Stimulated activated CD8-positive, alpha-beta memory T cell treated with anti-CD3 and anti-CD28 coated beads, Interleukin-7, amount 100 ng/mL, for 48 hours (primary cell): ENCODE measurements around the gene GAN.
"Not testable (repeated sequence)": the region's sequence is repeated elsewhere in the genome, so short reads cannot be mapped to it uniquely, and the experiment has no call there.

Experiments
- DNase-seq, 2 donors: peaks; one replicate each; pipeline ENCODE4 v3.0.0-alpha.2; 2020; ENCODE audit warnings: low read depth in 1 of 2; ENCODE audit errors: extremely low read depth in 1 of 2

Gene GAN

DNA sequence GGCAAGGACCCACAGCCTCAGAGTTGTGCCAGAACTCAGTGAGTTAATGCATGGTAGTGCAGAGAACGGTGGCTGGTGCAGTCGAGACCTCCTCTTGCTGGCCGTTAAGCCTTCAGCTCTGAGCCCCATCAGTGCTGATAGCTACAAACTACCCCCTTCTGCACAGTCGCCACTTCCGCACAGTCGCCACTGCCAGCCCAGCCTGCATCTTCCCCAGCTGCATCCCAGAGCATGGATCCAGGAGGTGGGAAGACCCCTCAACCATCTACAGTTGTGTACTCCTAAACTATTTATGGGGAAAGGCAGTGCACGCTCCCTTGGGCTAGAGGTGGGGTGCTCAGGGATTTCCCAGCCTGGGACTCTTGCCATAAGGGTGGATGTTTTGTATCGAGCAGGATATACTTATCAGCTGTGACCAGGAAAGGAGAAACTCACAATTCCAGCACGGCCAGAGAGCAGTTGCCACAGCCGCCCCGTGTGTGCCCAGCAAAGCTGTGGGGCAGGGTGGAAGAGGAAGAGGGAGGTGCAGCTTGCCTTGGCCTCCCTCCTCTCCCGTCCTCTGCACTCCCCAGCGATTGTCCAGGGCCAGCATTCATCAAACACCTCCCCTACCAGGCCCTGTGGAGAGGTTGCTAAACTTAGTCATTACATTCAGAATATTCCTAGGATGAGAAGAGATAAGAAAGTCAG, 80.3 kb downstream of the GAN start:
- DNase-seq: no peak

DNA sequence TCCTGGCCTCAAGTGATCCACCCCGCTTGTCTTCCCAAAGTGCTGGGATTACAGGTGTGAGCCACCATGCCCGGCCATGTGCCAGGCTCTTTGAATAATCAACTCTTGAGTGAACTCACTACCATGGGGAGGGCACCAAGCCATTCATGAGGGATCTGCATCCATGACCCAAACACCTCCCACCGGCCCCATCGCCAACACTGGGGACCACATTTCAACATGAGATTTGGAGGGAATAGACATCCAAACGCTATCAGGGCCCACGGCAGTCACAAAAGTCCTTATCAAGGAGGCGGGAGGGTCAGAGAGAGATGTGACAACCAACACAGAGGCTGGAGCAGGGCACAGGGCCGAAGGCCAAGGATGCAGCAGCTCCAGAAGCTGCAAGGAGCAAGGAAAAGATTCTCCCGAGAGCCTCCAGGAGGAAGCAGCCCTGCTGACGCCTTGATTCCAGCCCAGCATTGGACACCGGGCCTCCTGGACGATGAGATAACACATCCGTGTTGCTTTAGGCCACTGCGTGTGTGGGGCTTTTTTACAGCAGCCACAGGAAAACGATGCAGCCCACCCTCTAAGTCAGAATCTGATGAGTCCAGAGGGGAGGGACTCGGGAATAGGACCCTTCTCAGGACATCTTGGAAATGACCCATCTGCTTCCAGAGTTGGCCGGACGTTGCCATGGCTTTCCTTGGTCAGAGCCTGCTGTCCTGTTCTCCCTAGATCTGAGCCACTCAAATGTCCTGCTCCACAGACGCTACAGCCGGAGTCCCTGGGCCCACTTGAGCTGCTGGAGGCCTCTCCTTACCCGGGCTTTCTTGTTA, 82.5 kb downstream of the GAN start:
- no peak for DNase-seq

DNA sequence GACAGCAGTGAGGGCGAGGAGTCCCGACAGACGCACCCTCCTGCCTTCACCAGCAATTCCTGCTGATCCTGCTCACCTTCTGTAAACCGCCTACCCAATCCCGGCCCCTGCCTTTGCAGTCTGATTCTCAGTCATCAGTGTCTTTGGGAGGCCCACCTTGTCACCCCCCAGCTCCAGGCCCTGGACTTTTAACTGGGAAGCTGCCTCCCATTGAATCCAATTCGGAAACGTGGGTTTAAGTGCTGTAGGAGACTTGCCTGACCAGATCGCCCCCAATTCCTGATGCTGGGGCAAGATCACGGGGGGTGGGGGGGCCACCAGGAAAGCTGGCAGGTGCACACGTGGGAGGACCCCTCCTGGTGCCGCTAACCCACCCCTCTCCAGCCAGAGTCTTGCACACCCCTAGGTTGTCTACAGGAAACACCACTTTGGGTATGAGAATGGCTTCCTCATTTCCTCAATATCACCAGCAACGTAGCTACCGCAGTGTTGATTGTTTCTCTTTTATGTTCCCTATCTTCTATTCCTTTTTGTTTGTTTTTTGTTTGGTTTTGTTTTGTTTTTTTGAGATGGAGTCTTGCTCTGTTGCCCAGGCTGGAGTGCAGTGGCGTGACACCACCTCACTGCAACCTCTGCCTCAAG, 83.2 kb downstream of the GAN start:
- no peak for DNase-seq

DNA sequence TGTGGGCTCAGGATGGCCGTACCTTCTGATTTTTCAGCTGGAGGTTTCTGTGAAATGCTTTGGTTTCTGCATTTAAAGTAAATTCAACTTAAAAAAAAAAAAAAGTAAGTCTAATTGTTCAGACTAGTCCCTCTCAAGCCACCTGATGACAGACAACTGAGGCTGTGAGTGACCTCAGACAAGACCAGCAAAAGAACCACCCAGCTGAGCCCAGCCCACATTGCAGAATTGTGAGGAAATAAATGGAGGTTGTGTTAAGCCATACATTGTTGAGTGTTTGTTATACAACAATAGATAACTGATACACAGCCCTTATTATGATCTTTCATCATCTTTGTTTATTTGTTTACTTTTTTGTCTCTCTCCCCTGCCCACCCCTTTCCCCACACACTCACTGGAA, 85.1 kb downstream of the GAN start:
- DNase-seq: no peak

DNA sequence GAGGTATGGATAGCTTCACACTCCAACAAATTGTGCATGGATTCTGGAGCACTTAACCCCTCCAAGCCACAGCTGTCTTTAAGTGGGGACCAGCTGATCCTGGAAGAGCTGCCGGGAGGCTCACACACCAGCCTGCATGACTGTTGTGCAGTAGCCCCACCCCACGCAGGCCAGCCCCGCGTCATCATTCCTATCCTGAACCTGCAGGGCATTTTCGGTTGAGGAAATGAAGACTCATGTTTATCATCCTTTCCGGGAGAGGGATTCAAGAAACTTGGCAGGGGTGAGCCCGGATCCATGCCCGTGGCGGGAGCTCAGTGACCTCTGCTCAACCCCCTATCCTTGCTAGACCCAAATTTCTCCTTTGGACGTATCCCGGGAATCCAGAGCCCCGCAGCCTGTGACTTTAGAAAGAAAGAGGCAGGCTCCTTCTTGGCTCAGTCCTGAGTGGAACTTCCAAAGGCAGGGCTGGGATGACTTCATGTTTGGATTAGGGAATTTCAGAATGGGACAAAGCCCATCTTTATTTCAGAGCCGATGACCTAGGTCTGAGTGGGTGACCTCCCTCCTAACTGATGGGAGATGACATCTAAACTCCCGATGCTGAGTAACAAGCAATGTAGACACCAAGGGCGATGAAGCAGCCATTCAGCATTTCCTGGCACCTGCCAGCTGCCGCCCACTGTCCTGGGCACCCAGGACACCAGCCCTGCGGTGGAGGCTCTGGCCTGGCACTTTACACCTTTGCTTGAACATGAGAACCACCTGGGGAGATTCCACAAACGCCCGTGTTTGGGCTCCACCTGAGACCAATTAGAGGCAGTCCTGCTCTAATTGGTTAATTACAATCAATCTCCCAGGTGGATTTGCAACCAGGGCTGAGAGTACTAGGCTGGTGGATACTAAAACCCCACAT, 86.5 kb downstream of the GAN start:
- DNase-seq: no peak

DNA sequence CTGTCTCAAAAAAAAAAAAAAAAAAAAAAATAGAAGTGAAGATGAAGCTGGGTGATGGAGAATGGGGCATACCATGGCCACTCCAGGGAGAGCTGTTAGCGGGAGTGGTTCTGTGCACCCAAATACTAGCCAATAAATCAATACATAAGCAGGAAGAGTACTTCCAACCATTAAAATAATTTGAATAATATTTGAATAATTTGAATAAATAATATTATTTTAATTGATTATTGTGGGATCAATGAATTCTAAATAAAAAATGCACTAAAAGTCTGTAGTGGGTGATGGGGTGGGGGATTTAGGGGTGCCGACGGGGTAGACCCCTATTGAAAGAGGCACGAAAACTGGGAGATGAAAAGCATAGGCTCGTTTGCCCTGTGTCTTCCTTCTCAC, 88.4 kb downstream of the GAN start:
- DNase-seq: no peak

DNA sequence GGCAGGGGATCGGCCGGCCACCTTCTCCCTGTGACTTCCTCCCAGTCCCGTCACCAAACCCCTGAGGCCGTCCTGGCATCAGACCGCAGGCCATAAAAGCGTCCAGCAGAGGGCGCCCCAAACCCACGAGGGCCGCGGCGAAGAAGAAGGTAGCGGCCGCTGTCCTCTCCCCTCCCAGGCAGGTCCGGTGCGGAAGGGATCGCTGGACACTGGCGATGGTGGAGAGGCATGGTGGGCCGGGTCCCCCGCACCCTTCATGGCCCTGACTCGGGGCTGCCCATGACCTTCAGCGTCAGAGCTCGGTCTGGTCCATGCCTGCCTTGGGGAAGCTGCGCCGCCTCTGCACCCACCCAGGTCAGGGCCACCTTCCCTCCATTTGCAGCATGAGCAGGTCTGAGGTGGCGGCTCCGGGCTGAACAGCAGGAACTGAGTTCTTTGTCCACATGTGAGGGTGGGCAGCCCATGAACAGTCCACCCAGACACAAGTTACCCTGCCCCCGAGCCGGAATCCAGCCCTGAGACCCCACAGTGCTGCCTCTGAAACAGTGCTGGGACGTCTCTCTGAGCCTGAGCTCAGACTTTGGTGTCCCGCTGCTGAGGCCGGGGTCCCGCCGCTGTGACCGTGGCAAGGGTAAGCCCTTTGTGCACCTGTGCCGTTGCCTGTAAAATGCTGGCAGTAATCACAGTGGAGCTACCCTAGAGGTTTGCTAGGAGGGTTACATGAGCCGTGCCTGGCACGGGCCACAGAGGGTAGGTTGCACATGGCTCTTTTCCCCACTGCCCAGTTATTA, 89.0 kb downstream of the GAN start:
- DNase-seq: peak; percentile 51 to 68

DNA sequence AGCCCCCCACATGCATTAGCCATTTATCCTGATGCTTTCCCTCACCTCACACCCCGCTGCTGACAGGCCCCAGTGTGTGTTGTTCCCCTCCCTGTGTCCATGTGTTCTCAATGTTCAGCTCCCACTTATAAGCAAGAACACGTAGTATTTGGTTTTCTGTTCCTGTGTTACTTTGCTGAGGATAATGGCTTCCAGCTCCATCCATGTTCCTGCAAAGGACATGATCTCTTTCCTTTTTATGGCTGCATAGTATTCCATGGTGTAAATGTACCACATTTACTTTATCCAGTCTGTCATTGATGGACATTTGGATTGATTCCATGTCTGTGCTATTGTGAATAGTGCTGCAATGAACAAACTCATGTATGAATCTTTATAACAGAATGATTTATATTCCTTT, 90.2 kb downstream of the GAN start:
- DNase-seq: not testable (repeated sequence)

DNA sequence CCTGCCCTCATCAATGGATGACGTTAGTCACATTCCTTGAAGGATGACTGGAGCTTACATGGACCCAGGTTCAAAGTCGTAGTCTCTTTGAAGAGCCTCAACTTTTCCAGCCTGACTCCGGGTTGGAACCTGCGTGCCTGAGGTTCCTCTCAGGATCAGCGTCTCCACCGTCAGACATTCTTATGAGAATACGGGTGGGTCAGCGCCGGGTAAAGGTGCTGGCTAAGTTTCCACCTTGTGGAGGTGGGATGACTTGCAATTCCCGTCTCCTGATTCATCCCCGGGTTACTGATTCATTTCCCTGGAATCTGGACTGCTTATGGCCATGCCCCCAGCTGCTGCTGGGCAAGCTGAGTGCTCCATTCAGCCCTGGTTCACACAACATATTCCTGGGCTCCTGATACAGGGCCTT, 90.9 kb downstream of the GAN start:
- DNase-seq: no peak

DNA sequence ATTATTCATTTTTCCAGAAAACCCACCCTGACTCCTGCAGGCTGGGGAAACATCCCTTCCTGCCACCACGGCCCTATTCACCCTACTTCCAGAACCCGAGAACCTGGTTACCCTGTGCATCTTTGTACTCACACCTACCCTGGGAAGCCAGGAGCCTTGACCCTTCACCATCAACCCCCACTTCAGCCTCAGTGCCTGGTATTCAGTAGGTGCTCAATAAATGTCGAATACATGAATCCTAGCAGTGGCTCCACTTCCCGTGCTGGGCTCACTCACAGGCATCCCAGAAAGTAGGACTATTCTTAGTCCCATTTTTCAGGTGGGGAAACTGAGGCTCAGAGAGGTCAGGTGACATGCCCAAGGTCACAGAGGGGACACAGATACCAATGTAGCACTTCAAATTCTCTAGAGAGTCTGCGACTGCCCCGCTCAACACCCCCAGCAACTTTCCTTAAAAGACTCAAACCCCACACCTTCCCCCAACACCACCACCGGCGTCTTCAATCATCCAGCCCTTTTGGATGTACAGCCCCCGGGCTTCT, 93.7 kb downstream of the GAN start:
- DNase-seq: no peak

DNA sequence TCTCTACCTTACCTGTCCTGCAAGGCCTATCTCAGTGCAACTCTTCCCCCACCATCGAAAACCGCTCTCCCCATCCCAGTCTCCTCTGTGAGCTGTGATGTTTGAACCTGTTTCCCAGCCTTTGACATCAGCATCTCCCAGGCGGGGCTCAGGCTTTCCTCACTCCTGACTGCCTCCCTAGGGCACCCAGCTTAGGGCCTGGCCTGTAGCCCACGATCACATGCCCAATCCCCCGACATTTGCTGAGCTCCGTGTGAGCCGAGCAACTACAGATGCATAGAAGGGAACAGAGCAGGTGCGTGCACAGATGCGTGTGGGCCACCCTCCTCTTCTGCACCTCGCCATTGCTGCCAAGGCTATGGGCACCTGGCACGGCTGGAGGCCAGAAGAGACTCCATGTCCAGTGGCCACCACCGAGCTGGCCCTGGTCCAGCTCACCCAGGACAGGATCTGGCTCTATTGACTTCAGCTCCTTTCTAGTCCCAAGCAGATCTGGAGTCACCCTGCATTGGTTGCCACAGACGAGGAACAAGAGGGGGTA, 94.3 kb downstream of the GAN start:
- no peak for DNase-seq

DNA sequence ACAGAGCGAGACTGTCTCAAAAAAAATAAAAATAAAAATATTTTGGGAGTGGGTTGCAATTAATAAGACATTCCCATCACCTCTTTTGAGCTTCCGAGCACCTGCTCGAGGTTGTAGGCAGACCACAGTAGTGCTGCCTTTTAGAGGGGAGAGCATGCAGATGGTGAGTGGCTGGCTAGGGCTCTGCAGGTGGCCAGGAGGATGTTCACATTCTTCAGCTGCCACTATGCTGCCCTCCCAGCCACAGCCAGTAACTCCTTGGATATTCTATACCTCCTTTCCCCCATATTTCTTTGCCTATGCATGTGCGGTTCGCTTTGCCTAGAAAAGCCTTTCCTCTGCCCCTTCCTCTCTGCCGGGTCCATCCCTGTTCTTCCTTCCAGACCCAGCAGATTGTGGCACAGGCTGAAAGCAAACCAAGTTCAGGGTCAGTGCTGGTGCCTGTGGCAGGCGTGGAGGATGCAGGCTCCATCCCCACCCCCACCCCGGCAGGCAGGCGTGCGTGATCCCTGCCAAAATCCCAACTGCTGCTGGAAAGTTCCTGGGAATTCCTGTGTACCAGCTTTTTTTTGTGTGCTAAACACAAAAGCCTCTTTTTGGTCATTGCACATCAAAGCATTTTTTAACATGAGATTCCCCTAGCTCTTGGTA, 96.0 kb downstream of the GAN start:
- DNase-seq: no peak

DNA sequence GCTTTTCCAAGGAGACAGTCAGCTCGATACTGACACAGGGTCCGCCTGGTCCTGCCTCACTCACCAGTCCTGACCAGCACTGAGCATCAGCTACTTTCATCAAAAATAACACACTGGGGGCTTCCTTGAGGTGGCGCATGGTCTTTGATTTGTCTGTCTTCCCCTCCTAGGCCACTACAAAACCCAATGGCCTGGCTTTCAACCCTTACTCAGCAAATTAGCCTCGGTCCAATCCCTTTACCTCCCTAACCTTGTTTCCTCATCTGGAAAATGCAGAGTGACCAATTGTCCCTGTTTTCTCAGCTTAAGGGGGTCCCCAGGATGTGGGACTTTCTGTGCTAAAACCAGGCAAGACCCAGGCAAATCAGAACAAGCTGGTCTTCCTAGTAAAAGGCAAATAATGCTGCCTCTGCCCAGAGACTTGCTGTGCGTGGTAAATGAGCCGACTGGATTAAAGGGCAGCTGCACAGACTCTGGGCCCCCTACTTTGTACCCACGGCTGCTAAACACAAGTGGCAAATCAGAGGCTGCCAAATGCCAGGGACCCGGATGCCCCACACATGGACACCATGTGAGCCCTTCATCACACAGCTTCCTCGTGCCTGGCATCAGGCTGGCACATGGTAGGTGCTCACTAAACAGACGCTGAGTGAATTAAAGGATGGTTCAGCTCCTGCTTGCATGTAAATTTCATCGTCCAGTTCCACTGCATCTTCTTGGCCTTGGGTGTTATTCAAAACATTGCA, 98.7 kb downstream of the GAN start:
- DNase-seq: no peak

DNA sequence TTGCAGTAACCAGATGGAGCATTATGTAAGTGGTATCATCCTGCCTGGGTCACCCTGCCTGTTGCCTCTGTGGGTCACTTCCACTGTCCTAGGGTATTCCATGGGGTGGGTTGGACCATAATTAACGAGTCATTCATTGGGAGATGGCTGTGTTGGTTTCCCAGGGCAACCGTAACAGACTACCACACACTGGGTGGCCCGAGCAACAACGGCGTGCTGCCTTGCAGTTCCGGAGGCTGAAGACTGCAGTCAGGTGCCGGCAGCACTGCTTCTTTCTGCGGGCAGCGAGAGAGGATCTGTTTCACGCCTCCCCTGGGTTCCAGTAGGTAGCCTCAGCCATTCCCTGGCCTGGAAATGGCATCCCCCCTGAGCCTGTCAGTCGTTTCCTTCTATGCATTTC, 101.0 kb downstream of the GAN start:
- DNase-seq: no peak

DNA sequence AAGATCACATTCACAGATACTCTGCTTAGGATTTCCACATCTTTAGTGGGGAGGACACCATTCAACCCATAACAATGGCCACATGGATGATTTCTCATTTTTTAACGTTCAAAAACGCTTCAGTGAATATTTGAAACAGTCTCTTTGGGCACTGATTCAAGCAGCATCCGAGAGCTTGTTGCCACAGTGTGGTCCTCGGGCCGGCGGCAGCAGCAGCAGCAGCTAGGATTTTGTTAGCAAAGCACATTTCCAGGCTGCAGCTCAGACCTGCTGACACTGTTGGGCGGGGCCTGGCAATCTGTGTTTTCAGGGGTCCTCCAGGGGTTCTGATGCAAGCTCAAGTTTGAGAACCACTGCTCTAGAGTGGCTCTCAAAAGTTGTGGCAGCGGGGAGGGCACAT, 102.0 kb downstream of the GAN start:
- no peak for DNase-seq

DNA sequence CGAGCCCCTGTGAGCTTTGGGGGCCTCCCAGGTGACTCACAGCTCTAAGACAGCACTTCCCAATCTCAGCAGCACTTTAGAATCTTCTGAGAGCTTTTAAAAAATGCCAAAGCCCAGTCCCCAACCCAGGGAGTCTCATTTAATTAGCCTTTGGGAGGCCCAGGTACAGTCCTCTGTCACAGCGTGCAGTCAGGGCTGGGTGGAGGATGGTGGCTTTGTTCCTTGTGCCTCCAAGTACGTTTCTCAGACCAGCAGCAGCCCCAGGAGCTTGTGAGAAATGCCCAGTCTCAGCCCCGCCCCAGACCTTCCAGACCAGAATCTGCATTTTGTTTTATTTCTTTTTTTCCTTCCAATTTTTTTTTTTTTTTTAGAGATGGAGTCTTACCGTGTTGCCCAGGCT, 102.4 kb downstream of the GAN start:
- no peak for DNase-seq

DNA sequence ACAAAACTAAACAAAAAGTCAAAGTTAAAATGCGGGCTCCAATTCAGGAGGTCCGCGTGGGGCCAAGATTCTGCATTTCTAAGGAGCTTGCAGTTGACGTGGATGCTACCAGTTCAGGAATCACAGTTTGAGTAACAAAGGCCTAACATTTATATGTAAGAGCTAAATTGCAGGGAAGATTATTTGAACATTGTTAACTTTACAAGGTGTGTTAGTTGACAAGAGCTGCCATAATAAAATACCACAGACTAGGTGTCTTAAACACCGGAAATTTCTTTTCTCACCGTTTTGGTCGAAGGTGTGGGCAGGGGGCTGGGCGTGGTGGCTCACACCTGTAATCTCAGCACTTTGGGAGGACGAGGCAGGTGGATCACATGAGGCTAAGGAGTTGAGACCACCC, 105.0 kb downstream of the GAN start:
- no peak for DNase-seq

DNA sequence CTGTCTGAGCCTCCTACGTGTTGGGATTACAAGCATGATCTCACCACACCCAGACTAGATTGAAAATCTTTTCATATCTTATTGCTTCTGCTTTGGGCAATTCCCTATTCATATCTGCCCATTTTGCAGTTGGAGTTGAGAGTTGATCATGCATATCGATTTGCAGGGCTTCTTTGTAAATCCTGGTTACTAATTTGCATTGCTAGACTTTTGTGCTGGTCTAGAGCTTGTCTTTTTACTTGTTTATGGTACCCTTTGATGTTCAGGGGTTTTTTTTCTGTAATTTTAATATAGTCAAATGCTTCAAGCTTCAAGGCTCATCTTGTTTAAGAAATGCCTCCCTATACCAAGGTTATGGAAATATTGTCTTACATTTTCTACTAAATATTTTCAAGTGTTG, 106.4 kb downstream of the GAN start:
- DNase-seq: no peak
